NB4 (cell line): ENCODE measurements around the gene SPC24.

Source experiments
- MYC ChIP-seq: IDR thresholded peaks from 2 replicates; pipeline ENCODE4 v1.6.1; 2011; ENCODE audit warnings: low read depth, low read length
- POLR2A ChIP-seq: IDR thresholded peaks from 2 replicates; pipeline ENCODE4 v1.6.1; 2011; ENCODE audit warnings: mild to moderate bottlenecking; ENCODE audit not compliant: insufficient read length; ENCODE audit errors: extremely low read depth
- TF ChIP-seq, protein P1 (sequence below): IDR thresholded peaks from one replicate; pipeline ENCODE4 v1.5.1; 2012; ENCODE audit warnings: low read depth, low read length
- TF ChIP-seq, protein P2 (sequence below): IDR thresholded peaks from 2 replicates; pipeline ENCODE4 v1.6.1; 2011; ENCODE audit warnings: low read depth, low read length

DNA sequence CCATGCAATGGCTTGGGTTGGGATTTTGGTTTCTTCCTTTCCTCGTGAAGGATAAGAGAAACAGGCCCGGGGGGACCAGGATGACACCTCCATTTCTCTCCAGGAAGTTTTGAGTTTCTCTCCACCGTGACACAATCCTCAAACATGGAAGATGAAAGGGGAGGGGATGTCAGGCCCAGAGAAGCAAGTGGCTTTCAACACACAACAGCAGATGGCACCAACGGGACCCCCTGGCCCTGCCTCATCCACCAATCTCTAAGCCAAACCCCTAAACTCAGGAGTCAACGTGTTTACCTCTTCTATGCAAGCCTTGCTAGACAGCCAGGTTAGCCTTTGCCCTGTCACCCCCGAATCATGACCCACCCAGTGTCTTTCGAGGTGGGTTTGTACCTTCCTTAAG is 24.1 kb downstream of the SPC24 start:
- TF ChIP-seq, protein P1, sequence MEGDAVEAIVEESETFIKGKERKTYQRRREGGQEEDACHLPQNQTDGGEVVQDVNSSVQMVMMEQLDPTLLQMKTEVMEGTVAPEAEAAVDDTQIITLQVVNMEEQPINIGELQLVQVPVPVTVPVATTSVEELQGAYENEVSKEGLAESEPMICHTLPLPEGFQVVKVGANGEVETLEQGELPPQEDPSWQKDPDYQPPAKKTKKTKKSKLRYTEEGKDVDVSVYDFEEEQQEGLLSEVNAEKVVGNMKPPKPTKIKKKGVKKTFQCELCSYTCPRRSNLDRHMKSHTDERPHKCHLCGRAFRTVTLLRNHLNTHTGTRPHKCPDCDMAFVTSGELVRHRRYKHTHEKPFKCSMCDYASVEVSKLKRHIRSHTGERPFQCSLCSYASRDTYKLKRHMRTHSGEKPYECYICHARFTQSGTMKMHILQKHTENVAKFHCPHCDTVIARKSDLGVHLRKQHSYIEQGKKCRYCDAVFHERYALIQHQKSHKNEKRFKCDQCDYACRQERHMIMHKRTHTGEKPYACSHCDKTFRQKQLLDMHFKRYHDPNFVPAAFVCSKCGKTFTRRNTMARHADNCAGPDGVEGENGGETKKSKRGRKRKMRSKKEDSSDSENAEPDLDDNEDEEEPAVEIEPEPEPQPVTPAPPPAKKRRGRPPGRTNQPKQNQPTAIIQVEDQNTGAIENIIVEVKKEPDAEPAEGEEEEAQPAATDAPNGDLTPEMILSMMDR = no peak
- TF ChIP-seq POLR2A = no peak
- TF ChIP-seq, protein P2, sequence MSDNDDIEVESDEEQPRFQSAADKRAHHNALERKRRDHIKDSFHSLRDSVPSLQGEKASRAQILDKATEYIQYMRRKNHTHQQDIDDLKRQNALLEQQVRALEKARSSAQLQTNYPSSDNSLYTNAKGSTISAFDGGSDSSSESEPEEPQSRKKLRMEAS = no peak
- no peak for TF ChIP-seq MYC
